H1 (cell line): ENCODE measurements around the gene CPPED1.

ENCODE experiments used
- BCL11A ChIP-seq, 2 experiments: IDR thresholded peaks; one replicate each; pipeline ENCODE4 v1.6.1; 2011; ENCODE audit warnings: low read depth in 2 of 2, low read length in 2 of 2, mild to moderate bottlenecking in 2 of 2
- CEBPB ChIP-seq: IDR thresholded peaks from 2 replicates; pipeline ENCODE4 v1.6.1; 2012; ENCODE audit warnings: low read depth, low read length
- EP300 ChIP-seq, 2 experiments: IDR thresholded peaks; 1 replicate in 1 of 2; 2 replicates in 1 of 2; pipeline ENCODE4 v1.6.1; 2011 to 2012; ENCODE audit warnings: low read depth in 2 of 2, low read length in 2 of 2, mild to moderate bottlenecking in 2 of 2, borderline replicate concordance in 1 of 2, inconsistent platforms in 1 of 2, moderate library complexity in 1 of 2
- POLR2A ChIP-seq, 2 experiments: IDR thresholded peaks; 1 replicate in 1 of 2; 2 replicates in 1 of 2; pipeline ENCODE4 v1.6.1; 2011; ENCODE audit warnings: low read depth in 2 of 2, low read length in 2 of 2, mild to moderate bottlenecking in 2 of 2; ENCODE audit errors: control extremely low read depth in 1 of 2
- RAD21 ChIP-seq, 2 experiments: IDR thresholded peaks in 1 of 2; conservative IDR thresholded peaks in 1 of 2; 2 replicates each; pipeline ENCODE4 v1.6.1; 2011; ENCODE audit warnings: low read depth in 2 of 2, low read length in 2 of 2, improper control_type of control experiment in 1 of 2, inconsistent platforms in 1 of 2, mild to moderate bottlenecking in 1 of 2, moderate library complexity in 1 of 2
- TAF1 ChIP-seq: IDR thresholded peaks from 2 replicates; pipeline ENCODE4 v1.6.1; 2011; ENCODE audit warnings: mild to moderate bottlenecking, low read depth, low read length
- TF ChIP-seq, protein P1 (sequence below), 3 experiments: IDR thresholded peaks; 1 replicate in 2 of 3; 2 replicates in 1 of 3; pipeline versions ENCODE4 v1.5.1 to v1.6.1; 2011; ENCODE audit warnings: low read length in 3 of 3, mild to moderate bottlenecking in 3 of 3, inconsistent platforms in 2 of 3, low read depth in 1 of 3, moderate library complexity in 1 of 3; ENCODE audit not compliant: insufficient read depth in 1 of 3; ENCODE audit errors: control extremely low read depth in 1 of 3
- TF ChIP-seq, protein P2 (sequence below): IDR thresholded peaks from 2 replicates; pipeline ENCODE4 v1.6.1; 2012; ENCODE audit warnings: low read length, inconsistent platforms
- TF ChIP-seq, protein P3 (sequence below): IDR thresholded peaks from 2 replicates; pipeline ENCODE4 v1.6.1; 2011; ENCODE audit warnings: low read depth, mild to moderate bottlenecking, low read length; ENCODE audit not compliant: insufficient read depth

GRCh38 chr16:12716658-12717057, 87.0 kb downstream of the CPPED1 start:
- TF ChIP-seq CEBPB = no peak
- TF ChIP-seq, protein P1, sequence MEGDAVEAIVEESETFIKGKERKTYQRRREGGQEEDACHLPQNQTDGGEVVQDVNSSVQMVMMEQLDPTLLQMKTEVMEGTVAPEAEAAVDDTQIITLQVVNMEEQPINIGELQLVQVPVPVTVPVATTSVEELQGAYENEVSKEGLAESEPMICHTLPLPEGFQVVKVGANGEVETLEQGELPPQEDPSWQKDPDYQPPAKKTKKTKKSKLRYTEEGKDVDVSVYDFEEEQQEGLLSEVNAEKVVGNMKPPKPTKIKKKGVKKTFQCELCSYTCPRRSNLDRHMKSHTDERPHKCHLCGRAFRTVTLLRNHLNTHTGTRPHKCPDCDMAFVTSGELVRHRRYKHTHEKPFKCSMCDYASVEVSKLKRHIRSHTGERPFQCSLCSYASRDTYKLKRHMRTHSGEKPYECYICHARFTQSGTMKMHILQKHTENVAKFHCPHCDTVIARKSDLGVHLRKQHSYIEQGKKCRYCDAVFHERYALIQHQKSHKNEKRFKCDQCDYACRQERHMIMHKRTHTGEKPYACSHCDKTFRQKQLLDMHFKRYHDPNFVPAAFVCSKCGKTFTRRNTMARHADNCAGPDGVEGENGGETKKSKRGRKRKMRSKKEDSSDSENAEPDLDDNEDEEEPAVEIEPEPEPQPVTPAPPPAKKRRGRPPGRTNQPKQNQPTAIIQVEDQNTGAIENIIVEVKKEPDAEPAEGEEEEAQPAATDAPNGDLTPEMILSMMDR (IDR thresholded peaks at IDR 0.05; ENCODE audit: control extremely low read depth in 1 of 3, insufficient read depth in 1 of 3, low read depth in 1 of 3, low read length in 3 of 3) = no peak
- TF ChIP-seq EP300 (IDR thresholded peaks at IDR 0.05; ENCODE audit: borderline replicate concordance in 1 of 2, low read depth in 2 of 2, low read length in 2 of 2) = no peak
- TF ChIP-seq RAD21 (IDR thresholded peaks at IDR 0.05 in 1 of 2, conservative IDR thresholded peaks at IDR 0.05 in 1 of 2; ENCODE audit: low read depth in 2 of 2, low read length in 2 of 2) = no peak
- TF ChIP-seq POLR2A (IDR thresholded peaks at IDR 0.05; ENCODE audit: control extremely low read depth in 1 of 2, low read depth in 2 of 2, low read length in 2 of 2) = no peak
- no peak for TF ChIP-seq BCL11A (IDR thresholded peaks at IDR 0.05; ENCODE audit: low read depth in 2 of 2, low read length in 2 of 2)
- TF ChIP-seq, protein P2, sequence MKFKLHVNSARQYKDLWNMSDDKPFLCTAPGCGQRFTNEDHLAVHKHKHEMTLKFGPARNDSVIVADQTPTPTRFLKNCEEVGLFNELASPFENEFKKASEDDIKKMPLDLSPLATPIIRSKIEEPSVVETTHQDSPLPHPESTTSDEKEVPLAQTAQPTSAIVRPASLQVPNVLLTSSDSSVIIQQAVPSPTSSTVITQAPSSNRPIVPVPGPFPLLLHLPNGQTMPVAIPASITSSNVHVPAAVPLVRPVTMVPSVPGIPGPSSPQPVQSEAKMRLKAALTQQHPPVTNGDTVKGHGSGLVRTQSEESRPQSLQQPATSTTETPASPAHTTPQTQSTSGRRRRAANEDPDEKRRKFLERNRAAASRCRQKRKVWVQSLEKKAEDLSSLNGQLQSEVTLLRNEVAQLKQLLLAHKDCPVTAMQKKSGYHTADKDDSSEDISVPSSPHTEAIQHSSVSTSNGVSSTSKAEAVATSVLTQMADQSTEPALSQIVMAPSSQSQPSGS = no peak
- TF ChIP-seq, protein P3, sequence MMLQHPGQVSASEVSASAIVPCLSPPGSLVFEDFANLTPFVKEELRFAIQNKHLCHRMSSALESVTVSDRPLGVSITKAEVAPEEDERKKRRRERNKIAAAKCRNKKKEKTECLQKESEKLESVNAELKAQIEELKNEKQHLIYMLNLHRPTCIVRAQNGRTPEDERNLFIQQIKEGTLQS = no peak
- no peak for TF ChIP-seq TAF1
